Epithelial cell of proximal tubule (primary cell): Measurements from ENCODE around the gene CDH4. TPM values are rescaled to one million over a fixed set of nuclear protein-coding genes. Genes with fewer than 3 reads are reported as not detected.

Experiments used
- DNase-seq: peaks from one replicate; pipeline ENCODE4 v3.0.0-alpha.2; 2011; ENCODE audit warnings: low read depth
- H3K4me3 ChIP-seq: 2 replicates; pipeline ENCODE4 v1.5.1; 2011; ENCODE audit warnings: low read depth, mild to moderate bottlenecking, low read length
- total RNA-seq: library from RNA; depleted of rRNA; stranded (reverse); fragments of >200 nt; gene quantifications from 2 replicates; pipeline ENCODE4 v1.2.3, GENCODE V29; 2015
- TF ChIP-seq, protein P1 (sequence below): conservative IDR thresholded peaks from 2 replicates; pipeline ENCODE4 v1.5.1; 2012; ENCODE audit warnings: low read depth, mild to moderate bottlenecking, low read length

CDH4 gene
- total RNA-seq, 1 donor from 2014 or later = 17.1 TPM

DNA sequence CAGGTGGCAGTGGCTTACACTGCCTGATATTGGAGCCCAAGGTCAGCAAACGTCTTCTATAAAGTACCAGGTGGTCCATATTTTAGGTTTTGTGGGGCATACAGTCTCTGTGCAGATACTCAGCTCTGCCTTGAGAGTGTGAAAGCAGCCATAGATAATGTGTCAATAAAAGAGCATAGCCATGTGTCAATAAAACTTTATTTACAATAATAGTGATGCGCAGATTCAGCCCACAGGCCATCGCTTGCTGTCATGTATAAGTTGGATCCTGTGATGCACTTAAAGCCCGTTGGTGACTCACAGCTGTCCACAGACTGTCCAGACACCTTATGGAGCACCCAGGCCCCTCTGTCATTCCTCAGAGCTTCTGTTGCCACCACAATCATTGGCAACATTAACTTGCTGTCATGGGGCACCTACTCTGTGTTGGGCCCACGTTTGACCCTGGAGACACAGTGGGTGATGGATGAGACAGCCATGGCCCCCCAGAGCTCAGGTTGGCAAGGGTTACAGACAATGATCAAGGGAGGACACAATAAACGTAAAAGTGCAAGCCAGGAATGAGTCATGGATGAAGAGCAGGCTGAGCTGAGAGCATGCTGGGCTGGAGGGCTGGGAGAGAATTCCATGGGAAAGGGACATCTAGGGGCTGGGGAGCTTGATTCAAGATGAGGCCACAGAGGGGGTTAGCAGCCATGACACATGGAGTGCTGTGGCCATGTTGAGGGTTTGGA, 640.0 kb downstream of the CDH4 start:
- no peak overlapping the region for H3K4me3 ChIP-seq
- DNase-seq = no peak
- TF ChIP-seq, protein P1, sequence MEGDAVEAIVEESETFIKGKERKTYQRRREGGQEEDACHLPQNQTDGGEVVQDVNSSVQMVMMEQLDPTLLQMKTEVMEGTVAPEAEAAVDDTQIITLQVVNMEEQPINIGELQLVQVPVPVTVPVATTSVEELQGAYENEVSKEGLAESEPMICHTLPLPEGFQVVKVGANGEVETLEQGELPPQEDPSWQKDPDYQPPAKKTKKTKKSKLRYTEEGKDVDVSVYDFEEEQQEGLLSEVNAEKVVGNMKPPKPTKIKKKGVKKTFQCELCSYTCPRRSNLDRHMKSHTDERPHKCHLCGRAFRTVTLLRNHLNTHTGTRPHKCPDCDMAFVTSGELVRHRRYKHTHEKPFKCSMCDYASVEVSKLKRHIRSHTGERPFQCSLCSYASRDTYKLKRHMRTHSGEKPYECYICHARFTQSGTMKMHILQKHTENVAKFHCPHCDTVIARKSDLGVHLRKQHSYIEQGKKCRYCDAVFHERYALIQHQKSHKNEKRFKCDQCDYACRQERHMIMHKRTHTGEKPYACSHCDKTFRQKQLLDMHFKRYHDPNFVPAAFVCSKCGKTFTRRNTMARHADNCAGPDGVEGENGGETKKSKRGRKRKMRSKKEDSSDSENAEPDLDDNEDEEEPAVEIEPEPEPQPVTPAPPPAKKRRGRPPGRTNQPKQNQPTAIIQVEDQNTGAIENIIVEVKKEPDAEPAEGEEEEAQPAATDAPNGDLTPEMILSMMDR = no peak

DNA sequence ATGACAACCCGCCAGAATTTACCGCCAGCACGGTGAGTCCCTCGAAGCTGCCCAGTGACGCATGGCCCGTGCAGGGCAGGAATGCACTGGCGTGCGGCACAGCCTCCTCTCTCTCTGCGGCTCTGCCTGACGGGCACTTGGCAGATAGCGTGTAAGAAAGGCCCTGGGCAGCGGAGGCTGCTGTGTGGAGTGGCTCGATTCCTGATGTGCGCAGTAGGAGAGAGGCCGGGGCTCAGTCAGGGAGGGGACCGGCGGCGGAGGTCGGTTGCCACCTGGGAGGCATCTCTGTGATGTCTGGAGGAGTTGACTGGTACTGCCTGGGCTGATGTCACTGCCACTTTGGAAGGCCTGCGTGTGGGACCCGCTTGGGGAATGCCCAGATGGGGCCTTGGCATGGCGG, 643.0 kb downstream of the CDH4 start:
- TF ChIP-seq, protein P1 = no peak
- no peak overlapping the region for H3K4me3 ChIP-seq
- no peak for DNase-seq

DNA sequence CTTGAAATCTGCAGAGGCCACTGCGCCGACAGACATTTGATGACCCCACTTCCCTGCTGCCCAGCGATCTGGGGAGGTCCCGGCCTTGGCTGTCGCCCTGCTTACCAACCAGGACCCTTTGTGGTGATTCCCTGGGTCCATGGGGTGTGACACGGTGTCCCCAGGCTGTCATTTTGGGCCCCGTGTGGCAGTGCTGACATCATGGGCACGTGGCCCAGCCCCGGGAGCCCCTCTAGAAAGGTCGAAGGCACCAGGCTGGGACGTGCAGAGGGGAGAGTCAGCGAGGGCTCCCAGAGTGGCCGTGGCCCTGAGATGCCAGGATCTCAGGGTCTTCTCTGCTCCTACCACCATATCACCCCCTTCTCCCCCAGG, 643.6 kb downstream of the CDH4 start:
- H3K4me3 ChIP-seq = no peak overlapping the region
- TF ChIP-seq, protein P1 = no peak
- DNase-seq = no peak

DNA sequence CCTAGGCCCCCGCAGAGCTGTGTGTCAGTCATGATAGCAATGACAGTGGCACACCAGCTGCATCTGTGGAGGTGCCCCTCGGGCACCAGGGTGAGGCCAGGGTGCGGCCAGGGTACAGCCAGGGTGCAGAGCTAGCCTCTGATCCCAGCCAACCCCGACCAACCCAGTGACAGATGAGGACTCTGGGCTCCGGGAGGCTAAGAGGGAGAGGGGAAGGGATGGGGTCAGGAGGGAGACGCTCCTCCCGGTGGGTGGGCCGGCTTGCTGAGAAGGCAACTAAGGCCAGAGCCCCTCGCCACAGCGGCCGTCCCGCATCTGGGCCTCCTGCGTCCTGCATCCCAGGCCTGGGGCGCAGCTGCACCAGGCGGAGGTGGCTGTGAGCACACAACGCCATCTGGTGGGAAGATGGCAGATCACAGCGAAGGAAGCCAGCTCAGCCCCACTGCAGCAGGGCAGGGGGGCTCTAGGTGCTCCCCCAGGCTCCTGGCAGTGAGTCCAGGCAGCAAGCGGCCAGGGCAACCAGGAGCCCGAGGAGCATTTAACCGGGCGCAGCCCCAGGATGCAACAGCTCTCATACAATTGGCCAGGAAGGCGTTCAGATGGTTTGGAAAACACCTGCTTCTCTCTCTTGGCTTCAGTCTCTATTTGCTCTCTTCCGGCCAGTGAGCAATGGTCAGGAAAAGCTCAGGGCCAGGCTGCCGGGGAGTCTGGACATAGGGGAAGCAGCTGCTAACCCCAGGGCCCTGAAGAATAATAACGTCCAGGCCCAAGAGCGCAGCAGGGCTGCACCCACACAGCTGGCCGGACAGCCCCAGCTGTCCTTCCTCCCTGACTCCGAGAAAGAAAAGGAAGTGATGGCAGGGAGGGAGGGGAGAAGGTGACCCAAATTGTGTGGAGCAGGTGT, 644.2 kb downstream of the CDH4 start:
- no peak overlapping the region for H3K4me3 ChIP-seq
- TF ChIP-seq, protein P1 = peak; percentile 79
- DNase-seq = no peak

DNA sequence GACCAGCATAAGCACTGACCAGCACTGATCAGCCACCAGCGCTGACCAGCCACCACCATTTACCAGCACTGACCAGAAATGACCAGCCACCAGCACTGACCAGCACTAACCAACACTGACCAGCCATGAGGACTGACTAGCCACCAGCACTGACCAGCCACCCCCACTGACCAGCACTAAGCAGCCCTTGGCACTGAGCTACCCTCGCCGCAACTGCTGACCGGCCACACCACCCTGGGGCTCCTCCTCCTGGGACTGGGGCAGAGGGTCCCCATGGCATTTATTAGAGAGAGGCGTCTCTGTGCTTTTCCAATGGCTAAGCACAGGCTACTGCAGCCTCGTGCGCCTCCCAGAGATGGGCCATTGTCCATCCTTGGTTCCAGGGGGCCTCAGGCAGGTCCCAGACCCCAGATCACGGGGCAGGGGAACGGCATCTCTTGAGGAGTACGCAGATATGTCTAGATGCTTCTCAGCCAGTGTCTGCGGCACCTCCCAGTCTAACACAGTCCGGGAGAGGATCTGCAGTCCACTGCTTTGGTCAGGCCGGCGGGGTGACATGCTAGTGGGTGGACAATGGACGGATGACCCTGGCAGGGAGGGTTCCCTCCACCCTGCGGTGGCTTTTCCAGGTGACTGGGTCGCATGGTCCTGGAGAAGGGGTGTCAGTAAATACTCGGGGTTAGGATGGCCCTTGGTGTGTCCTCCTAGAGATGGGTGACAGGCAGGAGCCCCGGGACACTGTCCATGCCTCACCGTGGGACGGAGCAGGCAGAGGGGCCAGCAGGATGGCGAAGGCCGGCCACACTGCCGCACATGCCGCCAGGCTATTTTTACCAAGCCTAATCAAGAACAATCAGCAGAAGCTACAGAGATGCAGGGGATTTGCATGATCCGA, 645.6 kb downstream of the CDH4 start:
- DNase-seq = no peak
- TF ChIP-seq, protein P1 = no peak
- no peak overlapping the region for H3K4me3 ChIP-seq

DNA sequence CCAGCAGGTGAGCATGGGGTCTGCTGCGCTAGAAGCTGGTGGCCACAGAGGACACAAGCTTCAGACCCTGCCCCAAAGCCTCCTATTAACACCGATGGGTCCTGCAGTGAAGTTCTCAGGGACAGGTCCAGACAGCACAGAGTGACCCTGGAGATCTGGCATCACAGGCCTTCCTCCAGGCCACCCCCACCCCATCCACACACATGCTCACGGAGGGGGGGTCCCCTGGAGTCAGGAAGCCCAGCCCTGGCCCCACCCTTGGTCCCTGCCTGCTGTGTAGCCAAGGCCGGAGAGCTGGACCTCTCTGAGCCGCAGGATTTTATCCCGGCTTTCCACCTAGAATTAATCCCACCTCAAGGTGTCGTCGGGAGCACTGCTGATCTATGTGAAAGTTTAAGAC, 646.3 kb downstream of the CDH4 start:
- DNase-seq = no peak
- H3K4me3 ChIP-seq = no peak overlapping the region
- TF ChIP-seq, protein P1 = no peak
